Measurements from ENCODE around the gene SIM1.

The SIM1 gene

GRCh38 chr6:100349366-100349765 is 115.4 kb downstream of the SIM1 start:
- no peak for TF ChIP-seq CTCF (IDR thresholded peaks at IDR 0.05; ENCODE audit: extremely low read depth, insufficient read depth, missing control alignments)
- no peak for DNase-seq (ENCODE audit: low spot score)
- in situ Hi-C loops (cut with MboI; ENCODE audit: low pct_unique_long_range_greater_than_20kb, low sequenced_read_pairs, unreplicated experiment): no loop called here

GRCh38 chr6:100347901-100348550 is 116.7 kb downstream of the SIM1 start:
- no peak for TF ChIP-seq CTCF (IDR thresholded peaks at IDR 0.05; ENCODE audit: extremely low read depth, insufficient read depth, missing control alignments)
- no peak for DNase-seq (ENCODE audit: low spot score)
- in situ Hi-C loops (cut with MboI; ENCODE audit: low pct_unique_long_range_greater_than_20kb, low sequenced_read_pairs, unreplicated experiment): no loop called here

DNA sequence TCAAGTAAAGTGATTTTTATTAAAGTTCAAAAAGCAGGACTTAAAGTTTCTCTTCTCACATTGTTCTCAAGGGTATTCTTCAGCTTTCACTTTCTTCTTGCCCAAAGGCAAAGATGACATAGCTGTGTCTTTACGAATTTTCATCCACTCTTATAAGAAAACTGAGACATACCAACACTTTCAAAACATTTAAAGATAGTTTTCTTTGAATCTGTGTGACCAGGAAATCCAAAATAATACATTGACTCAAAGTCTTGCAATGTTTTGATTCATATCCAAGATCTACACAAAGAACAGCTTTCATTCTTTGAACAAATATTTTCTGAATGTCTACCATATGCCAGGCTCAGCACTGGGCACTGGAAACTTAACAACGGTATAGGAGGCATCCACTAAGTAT is 117.9 kb downstream of the SIM1 start:
- in situ Hi-C loops (cut with MboI; ENCODE audit: low pct_unique_long_range_greater_than_20kb, low sequenced_read_pairs, unreplicated experiment): no loop called here
- DNase-seq (ENCODE audit: low spot score): no peak
- no peak for TF ChIP-seq CTCF (IDR thresholded peaks at IDR 0.05; ENCODE audit: extremely low read depth, insufficient read depth, missing control alignments)

DNA sequence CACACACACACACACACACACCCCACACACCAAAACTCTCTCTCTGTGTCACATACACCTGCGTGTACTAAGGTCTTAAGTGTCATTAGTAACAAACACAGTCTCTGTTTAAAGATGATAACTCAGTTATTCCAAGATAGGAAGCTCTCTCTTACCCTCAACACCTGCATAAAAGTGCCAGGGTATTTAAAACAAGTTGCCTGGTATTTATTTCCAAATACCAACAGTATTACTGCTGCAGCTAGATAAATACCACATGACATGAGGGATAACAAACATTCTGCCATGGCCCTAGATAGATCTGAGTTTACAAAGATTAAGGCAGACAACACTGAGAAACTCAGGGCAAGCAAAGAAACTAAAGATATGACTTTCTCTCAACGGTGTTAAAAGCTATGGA is 118.5 kb downstream of the SIM1 start:
- in situ Hi-C loops (cut with MboI; ENCODE audit: low pct_unique_long_range_greater_than_20kb, low sequenced_read_pairs, unreplicated experiment): no loop called here
- TF ChIP-seq CTCF (IDR thresholded peaks at IDR 0.05; ENCODE audit: extremely low read depth, insufficient read depth, missing control alignments): no peak
- DNase-seq (ENCODE audit: low spot score): no peak

DNA sequence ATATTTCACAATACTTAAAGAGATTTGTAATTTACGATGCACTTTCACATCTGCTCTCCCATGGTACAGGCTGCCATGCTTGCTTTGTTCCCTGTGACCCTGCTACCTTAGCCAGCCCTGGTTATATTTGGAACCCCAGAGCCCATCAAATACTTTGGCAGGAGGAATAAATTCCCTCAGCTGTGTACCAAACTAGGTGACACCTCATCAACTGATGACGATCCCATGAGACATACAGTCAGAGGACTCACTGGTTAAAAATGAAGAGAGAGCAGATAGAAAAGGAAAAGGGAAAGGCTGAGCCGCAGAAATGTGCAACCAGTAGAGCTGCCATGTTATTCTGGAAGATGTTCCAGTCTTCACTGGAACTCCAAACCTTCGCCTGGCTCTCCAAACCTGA is 120.0 kb downstream of the SIM1 start:
- no peak for TF ChIP-seq CTCF (IDR thresholded peaks at IDR 0.05; ENCODE audit: extremely low read depth, insufficient read depth, missing control alignments)
- in situ Hi-C loops (cut with MboI; ENCODE audit: low pct_unique_long_range_greater_than_20kb, low sequenced_read_pairs, unreplicated experiment): no loop called here
- DNase-seq (ENCODE audit: low spot score): no peak

- TF ChIP-seq CTCF (IDR thresholded peaks at IDR 0.05; ENCODE audit: extremely low read depth, insufficient read depth, missing control alignments): no peak
- no peak for DNase-seq (ENCODE audit: low spot score)
- in situ Hi-C loops (cut with MboI; ENCODE audit: low pct_unique_long_range_greater_than_20kb, low sequenced_read_pairs, unreplicated experiment): no loop called here
Observed at GRCh38 chr6:100344321-100344720, 120.4 kb downstream of the SIM1 start.

All from GM13977 (cell line).